Subcutaneous adipose tissue (tissue), 4 donors: Measurements from ENCODE around the gene RANBP3. TPM values are rescaled to one million over a fixed set of nuclear protein-coding genes. Genes with fewer than 3 reads are reported as not detected.

Experiments used
- total RNA-seq, 4 donors: library from RNA; depleted of rRNA; stranded (reverse); fragments of >200 nt; gene quantifications; one replicate each; pipeline ENCODE4 v1.1.0, GENCODE V29; 2016
- TF ChIP-seq, protein P1 (sequence below): fragments of 450-650 bp; IDR thresholded peaks from one replicate; pipeline ENCODE4 v1.5.1; 2016; ENCODE audit warnings: low read depth, mild to moderate bottlenecking, control low read depth, antibody characterized with exemption, moderate library complexity

Gene RANBP3
- total RNA-seq, 4 donors from 2014 or later, result 28.8 to 84.2 (median 57.7) TPM

DNA sequence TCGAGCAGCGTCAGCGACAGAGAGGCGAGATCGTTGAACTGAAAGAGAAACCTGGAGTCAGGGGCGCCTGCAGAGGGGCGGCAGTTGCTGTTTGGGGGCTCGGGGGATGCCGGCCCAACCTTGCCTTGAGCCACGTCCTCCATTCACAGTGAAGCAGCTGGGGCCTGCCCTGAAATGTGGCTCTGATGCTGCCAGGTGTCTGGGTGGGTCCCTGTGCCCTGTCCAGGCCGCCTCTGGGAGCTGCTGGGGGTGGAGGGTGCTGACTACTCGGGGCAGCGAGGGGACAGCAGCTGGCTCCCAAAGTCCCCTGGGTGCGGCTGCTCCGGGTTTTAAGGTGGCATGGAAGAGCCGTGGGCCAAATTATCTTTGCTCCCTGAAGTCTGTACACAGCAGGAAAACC is 17.7 kb upstream of the RANBP3 start:
- TF ChIP-seq, protein P1, sequence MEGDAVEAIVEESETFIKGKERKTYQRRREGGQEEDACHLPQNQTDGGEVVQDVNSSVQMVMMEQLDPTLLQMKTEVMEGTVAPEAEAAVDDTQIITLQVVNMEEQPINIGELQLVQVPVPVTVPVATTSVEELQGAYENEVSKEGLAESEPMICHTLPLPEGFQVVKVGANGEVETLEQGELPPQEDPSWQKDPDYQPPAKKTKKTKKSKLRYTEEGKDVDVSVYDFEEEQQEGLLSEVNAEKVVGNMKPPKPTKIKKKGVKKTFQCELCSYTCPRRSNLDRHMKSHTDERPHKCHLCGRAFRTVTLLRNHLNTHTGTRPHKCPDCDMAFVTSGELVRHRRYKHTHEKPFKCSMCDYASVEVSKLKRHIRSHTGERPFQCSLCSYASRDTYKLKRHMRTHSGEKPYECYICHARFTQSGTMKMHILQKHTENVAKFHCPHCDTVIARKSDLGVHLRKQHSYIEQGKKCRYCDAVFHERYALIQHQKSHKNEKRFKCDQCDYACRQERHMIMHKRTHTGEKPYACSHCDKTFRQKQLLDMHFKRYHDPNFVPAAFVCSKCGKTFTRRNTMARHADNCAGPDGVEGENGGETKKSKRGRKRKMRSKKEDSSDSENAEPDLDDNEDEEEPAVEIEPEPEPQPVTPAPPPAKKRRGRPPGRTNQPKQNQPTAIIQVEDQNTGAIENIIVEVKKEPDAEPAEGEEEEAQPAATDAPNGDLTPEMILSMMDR, result no peak

DNA sequence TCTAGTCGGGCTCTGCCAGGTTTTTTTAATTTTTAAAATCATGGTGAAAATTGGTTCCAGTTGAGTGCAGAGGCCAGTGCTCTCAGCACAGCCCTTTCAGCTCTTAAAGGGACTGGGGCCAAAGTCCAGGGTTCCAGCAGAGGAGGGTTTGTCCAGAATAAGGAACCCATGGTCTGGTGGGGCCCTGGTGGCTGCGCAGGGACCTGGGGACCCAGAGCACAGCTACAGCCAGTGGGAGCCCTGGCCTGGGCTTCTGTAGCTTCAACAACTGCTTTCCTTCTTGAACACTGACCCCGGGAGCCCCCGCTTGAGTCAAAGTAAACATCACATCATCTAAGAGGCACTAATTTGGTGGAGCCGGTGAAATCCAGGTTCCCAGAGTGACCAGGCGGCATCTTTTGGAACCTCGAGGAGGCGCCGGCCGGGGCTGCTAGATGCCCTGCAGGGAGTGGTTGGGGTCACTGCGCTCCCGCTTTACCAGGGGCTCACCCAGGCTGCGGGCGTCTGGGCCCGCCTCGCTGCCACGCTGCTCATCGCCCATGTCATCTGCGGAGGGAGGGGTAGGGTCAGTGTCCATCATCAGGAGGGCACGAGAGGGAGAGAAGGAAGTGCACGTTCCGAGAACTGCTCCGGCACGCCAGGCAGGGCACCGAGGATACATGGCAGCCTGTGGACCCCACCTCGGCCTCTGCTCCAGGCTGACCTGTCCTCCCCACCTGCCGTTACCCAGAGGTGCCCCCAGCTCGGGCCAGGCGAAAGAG is 16.6 kb upstream of the RANBP3 start:
- TF ChIP-seq, protein P1, result no peak

DNA sequence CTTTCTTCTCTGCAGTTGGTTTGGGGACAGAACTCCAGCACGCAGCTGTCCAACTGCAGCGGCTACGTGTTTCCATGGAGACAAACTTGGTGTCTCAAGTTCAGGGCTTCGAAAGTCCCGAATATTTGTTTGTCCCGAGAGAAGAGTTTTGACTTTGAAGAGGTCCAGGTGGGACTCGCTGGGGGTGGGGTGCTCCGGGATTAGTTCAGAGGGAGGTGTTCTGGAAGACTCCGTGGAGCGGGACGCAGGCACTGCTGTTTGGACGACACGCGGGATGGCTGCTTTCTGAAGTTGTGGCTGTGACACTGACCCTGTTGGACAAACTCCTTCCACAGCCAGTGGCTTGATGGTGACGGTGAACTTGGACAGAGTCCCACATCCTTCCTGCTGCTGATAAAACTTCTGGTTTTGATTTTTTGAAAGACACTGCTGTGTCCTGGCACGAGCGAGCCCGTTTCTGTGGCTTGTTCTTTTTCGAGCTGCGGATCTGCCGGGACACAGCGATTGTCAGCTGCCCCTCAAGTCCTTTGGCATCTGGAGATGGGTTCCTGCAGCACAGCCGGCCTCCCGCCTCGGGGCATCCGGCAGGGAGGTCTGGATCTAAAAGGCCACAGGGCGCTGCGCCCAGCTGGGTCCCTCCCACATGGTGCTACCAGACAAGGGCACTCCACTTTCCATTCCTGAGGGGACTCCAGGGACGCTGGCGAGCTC is 15.9 kb upstream of the RANBP3 start:
- TF ChIP-seq, protein P1, result no peak

DNA sequence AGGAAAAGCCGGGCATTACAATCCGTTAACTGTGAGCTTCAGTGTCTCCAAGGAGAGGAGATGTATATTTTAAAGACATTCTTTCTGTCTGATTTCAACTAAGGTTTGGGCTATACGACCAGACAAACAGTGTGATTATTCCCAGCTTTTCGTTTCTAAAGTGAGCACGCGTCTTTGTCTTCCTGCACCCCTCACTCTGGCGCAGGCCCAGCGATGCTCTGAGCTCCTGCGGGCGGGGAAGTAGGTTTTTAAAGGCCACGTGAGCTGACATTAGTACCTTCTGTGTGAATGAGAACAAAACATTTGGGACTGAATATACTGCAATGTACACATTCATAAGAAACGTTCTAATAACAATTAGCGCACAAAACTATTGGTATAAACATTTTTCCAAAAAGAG is 15.3 kb upstream of the RANBP3 start:
- TF ChIP-seq, protein P1, result no peak

DNA sequence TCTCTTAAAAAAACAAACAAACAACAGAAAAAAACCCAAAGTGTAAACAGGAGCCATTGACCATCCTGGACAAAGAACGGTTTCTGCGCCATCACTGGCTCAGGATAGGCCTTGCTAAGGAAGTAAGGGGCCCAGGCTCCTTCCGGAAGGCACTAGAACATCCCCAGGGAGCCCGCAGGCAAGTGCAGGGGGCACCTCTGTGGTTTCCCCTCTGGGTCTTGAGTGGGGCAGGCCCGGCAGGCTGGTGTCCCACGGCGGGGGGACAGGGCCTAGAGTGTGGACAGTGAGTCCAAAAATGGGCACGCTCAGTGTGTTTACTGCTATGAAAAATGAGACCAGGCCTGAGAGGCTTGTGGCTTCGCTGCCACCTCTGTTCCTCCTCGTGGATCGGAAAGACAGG is 14.8 kb upstream of the RANBP3 start:
- TF ChIP-seq, protein P1, result no peak

DNA sequence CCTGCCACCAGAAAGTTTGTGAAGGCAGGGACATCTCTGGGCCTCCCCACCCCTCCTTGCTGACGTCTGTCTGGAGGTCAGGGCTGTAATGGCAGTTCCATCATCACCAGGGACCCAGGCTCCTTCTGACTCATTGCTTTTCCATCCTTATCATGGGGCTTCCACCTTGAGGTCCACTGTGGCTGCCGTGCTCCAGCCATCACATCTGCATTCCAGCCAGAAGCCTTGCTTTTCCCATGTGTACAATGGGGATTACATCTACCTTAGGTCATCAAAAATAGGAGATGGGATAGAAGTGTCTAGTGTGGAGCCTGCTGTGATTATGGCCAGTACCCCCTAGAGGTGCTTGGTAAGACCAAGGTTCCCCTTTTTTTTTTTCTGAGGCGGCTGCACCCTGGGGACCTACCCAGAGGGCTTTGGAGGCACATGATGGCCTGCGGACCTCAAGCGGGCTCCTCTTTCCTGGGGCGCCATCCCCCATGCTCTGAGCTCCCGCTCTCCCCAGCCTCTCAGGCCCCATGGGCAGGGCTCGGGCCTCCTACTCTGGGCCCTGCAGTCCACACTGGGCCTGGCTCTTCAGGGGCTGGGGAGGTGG is 13.4 kb upstream of the RANBP3 start:
- TF ChIP-seq, protein P1, result no peak

DNA sequence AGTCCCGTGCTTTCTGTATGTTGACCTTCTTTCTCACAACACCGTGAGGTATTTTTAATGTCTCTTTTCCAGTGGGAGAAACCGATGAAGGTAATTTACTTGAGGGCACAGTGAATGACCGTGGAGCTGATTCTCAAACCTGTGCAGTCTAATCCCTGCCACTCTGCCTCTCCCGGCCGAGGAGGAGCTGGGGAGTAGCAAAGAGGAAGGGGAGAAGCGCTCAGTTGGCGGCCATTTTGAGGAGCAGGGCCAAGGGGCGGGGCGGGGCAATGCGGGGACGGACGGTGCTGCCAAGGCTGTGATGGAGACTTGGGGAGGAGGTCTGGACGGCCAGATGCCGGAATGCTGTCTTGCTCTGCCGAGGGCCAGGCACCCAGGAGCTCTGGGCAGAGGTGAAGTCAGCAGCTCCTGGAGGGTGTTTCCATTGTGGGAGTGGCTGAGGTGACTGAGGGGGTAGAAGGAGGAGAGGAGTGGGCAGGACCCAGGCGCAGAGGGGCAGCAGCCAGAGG is 12.4 kb upstream of the RANBP3 start:
- TF ChIP-seq, protein P1, result no peak
